HG03342 (cell line): ENCODE data around the gene TSSC4.

Experiments
- ATAC-seq: cut with Tn5 transposase; IDR thresholded peaks from one replicate; pipeline ENCODE4 v1.9.1; 2021; ENCODE audit warnings: mild to moderate bottlenecking, moderate library complexity; ENCODE audit not compliant: unreplicated experiment

Gene TSSC4

GRCh38 chr11:2368851-2369180 is 31.7 kb upstream of the TSSC4 start:
- ATAC-seq, result no peak

- ATAC-seq, result no peak
Measured at GRCh38 chr11:2369320-2369719, 31.2 kb upstream of the TSSC4 start.

GRCh38 chr11:2369896-2370295 is 30.7 kb upstream of the TSSC4 start:
- ATAC-seq, result no peak

GRCh38 chr11:2374456-2375201 is 25.9 kb upstream of the TSSC4 start:
- ATAC-seq, result no peak

GRCh38 chr11:2375341-2375853 is 25.2 kb upstream of the TSSC4 start:
- no peak for ATAC-seq

GRCh38 chr11:2375964-2376551 is 24.5 kb upstream of the TSSC4 start:
- ATAC-seq, result no peak

- ATAC-seq, result peak; percentile 43
Measured at GRCh38 chr11:2376751-2377451, 23.6 kb upstream of the TSSC4 start, which contains the start of gene CD81. Gene CD81 (plus strand): TSS chr11:2377310. CDS start chr11:2377550, 240 bp downstream.

GRCh38 chr11:2377511-2378443 is 22.8 kb upstream of the TSSC4 start:
- peak; percentile 25 for ATAC-seq

- ATAC-seq, result no peak
Measured at GRCh38 chr11:2378527-2379210, 21.9 kb upstream of the TSSC4 start.

- ATAC-seq, result no peak
Measured at GRCh38 chr11:2379466-2380174, 20.9 kb upstream of the TSSC4 start.

GRCh38 chr11:2380396-2380795 is 20.2 kb upstream of the TSSC4 start:
- ATAC-seq, result no peak

GRCh38 chr11:2380807-2381350 is 19.7 kb upstream of the TSSC4 start:
- ATAC-seq, result no peak

GRCh38 chr11:2381494-2382128 is 18.9 kb upstream of the TSSC4 start:
- no peak for ATAC-seq

- no peak for ATAC-seq
Measured at GRCh38 chr11:2382129-2382517, 18.4 kb upstream of the TSSC4 start.

GRCh38 chr11:2382936-2383851 is 17.4 kb upstream of the TSSC4 start:
- ATAC-seq, result no peak

- ATAC-seq, result no peak
Measured at GRCh38 chr11:2383852-2384804, 16.4 kb upstream of the TSSC4 start.
